HFFc6 (cell line): ENCODE measurements around the gene ERCC2. TPM values are rescaled to one million over a fixed set of nuclear protein-coding genes. Genes with fewer than 3 reads are reported as not detected.
"Not testable (repeated sequence)": the region's sequence is repeated elsewhere in the genome, so short reads cannot be mapped to it uniquely, and the experiment has no call there.

Experiments
- DNase-seq: peaks from one replicate; pipeline ENCODE4 v3.0.0-alpha.2; 2018
- H3K27ac Mint-ChIP-seq: 2 replicates; pipeline ENCODE4 v1.8.0; 2020; ENCODE audit warnings: mild to moderate bottlenecking, mixed read lengths
- H3K27me3 Mint-ChIP-seq: 2 replicates; pipeline ENCODE4 v1.8.0; 2021; ENCODE audit warnings: mild to moderate bottlenecking, moderate library complexity, mixed read lengths; ENCODE audit not compliant: insufficient read depth
- H3K36me3 Mint-ChIP-seq: 2 replicates; pipeline ENCODE4 v1.8.0; 2021; ENCODE audit warnings: low read depth, mixed read lengths
- H3K4me1 Mint-ChIP-seq: 2 replicates; pipeline ENCODE4 v1.8.0; 2020; ENCODE audit warnings: low read depth, mixed read lengths
- H3K4me3 Mint-ChIP-seq: 2 replicates; pipeline ENCODE4 v1.8.0; 2020; ENCODE audit warnings: mild to moderate bottlenecking, moderate library complexity, mixed read lengths
- H3K9me3 Mint-ChIP-seq: 2 replicates; pipeline ENCODE4 v1.8.0; 2020; ENCODE audit warnings: mild to moderate bottlenecking, mixed read lengths
- total RNA-seq, 6 experiments: library from RNA; stranded (reverse); fragmentation: NEBNext Ultra II Directional; extraction: Animal tissue kit (Norgen Biotek cat#: 25700); gene quantifications; 2 replicates in 1 of 6; 3 replicates in 5 of 6; pipeline ENCODE4 v1.2.3, GENCODE V29; 2021
- TF ChIP-seq, protein P1 (sequence below): fragments of 200-600 bp; sonication (generic); IDR thresholded peaks from 2 replicates; pipeline ENCODE4 v1.5.0; 2021; ENCODE audit warnings: antibody characterized with exemption, mild to moderate bottlenecking

The ERCC2 gene
- total RNA-seq, 6 experiments from 2014 or later: 80.2 to 108 (median 87.8) TPM

DNA sequence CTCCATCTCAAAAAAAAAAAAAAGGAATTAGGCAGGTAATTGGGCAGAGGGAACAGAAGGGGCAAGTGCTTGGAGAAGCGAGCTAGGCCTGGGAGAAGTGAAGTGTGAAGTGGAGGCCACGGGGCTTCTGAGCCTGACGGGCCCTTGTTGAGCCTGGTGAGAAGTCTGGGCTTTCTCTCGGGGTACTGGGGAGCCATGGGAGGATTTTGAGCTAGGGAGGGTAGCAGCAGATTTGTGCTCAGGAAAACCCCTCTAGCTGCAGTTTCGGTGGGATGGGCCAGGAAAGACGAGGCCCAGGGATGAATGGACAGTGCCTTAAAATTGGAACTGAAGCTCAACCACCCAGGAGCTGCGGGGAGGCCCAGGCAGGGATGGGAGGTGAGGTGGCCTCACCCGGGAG, 44.1 kb upstream of the ERCC2 start:
- Mint-ChIP-seq H3K27me3 (peaks cover 1% of the 10 kb centered on the region; the same call in 1 of the 2 replicates), H3K4me1 (peaks cover 19% of the 10 kb centered on the region), H3K4me3 (no peak overlapping the region), H3K36me3 (peaks cover 62% of the 10 kb centered on the region), H3K9me3 (no peaks in the 10 kb centered on the region), H3K27ac (peak overlapping the region; percentile 19)
- no peak for DNase-seq
- TF ChIP-seq, protein P1, sequence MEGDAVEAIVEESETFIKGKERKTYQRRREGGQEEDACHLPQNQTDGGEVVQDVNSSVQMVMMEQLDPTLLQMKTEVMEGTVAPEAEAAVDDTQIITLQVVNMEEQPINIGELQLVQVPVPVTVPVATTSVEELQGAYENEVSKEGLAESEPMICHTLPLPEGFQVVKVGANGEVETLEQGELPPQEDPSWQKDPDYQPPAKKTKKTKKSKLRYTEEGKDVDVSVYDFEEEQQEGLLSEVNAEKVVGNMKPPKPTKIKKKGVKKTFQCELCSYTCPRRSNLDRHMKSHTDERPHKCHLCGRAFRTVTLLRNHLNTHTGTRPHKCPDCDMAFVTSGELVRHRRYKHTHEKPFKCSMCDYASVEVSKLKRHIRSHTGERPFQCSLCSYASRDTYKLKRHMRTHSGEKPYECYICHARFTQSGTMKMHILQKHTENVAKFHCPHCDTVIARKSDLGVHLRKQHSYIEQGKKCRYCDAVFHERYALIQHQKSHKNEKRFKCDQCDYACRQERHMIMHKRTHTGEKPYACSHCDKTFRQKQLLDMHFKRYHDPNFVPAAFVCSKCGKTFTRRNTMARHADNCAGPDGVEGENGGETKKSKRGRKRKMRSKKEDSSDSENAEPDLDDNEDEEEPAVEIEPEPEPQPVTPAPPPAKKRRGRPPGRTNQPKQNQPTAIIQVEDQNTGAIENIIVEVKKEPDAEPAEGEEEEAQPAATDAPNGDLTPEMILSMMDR: no peak

DNA sequence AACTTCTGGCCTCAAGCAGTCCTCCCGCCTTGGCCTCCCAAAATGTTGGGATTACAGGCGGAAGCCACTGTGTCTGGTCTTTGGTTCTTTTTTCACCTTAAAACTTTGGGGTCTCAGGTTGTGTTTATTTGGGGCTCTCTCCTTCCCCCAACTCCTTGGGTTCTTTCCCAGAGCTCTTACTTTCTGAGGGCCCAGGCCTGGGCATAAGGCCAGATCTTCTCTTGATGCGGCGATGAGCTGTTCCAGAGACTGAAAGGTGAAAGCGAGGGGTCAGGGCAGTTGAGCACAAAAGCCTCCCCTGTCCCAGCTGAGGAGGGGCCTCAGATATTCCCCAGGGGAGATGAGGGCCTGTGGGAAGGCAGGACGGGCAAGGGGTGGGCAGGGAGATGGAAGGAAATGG, 43.1 kb upstream of the ERCC2 start:
- Mint-ChIP-seq H3K4me1 (peaks cover 29% of the 10 kb centered on the region), H3K27me3 (peaks cover 1% of the 10 kb centered on the region; the same call in 1 of the 2 replicates), H3K27ac (peak overlapping the region; percentile 49; the same call in 1 of the 2 replicates), H3K9me3 (no peaks in the 10 kb centered on the region), H3K4me3 (no peak overlapping the region), H3K36me3 (peaks cover 68% of the 10 kb centered on the region)
- DNase-seq: no peak
- TF ChIP-seq, protein P1: no peak

DNA sequence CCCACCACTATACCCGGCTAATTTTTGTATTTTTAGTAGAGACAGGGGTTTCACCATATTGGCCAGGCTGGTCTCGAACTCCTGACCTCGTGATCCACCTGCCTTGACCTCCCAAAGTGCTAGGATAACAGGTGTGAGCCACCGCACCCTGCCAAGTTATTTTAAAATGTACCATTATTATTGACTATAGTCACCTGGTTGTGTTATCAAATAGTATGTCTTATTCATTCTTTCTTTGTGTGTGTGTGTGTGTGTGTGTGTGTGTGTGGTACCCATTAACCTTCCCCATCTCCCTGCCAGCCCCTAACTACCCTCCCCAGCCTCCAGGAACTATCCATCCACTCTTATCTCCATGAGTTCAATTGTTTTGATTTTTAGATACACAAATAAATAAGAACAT, 40.0 kb upstream of the ERCC2 start:
- Mint-ChIP-seq H3K4me1 (peaks cover 41% of the 10 kb centered on the region), H3K36me3 (peaks cover 54% of the 10 kb centered on the region), H3K27me3 (peaks cover 13% of the 10 kb centered on the region), H3K27ac (peak overlapping the region; percentile 42; the same call in 1 of the 2 replicates)
- H3K9me3 Mint-ChIP-seq, DNase-seq, H3K4me3 Mint-ChIP-seq: not testable (repeated sequence)

DNA sequence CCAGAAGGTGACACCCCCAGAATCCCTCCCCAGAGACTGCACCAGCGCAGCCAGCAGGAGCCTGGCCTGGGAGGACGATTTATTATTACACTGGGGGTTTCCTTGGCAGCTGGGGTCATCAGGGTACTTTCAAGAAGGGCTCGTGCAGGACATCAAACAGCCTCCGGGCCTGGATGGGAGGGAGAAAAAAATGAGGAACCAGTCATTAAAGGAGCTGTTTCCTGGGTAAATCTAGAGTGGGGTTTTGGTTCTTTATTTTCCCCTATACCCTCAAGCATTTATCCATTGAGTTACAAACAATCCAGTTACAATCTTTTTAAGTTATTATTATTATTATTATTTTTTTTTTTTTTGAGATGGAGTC, 39.2 kb upstream of the ERCC2 start:
- TF ChIP-seq, protein P1: no peak
- H3K27ac Mint-ChIP-seq: no peak overlapping the region
- peaks cover 47% of the 10 kb centered on the region for H3K4me1 Mint-ChIP-seq
- H3K9me3 Mint-ChIP-seq: no peaks in the 10 kb centered on the region
- H3K27me3 Mint-ChIP-seq: peaks cover 16% of the 10 kb centered on the region
- peaks cover 51% of the 10 kb centered on the region for H3K36me3 Mint-ChIP-seq
- DNase-seq: no peak
- H3K4me3 Mint-ChIP-seq: no peak overlapping the region

DNA sequence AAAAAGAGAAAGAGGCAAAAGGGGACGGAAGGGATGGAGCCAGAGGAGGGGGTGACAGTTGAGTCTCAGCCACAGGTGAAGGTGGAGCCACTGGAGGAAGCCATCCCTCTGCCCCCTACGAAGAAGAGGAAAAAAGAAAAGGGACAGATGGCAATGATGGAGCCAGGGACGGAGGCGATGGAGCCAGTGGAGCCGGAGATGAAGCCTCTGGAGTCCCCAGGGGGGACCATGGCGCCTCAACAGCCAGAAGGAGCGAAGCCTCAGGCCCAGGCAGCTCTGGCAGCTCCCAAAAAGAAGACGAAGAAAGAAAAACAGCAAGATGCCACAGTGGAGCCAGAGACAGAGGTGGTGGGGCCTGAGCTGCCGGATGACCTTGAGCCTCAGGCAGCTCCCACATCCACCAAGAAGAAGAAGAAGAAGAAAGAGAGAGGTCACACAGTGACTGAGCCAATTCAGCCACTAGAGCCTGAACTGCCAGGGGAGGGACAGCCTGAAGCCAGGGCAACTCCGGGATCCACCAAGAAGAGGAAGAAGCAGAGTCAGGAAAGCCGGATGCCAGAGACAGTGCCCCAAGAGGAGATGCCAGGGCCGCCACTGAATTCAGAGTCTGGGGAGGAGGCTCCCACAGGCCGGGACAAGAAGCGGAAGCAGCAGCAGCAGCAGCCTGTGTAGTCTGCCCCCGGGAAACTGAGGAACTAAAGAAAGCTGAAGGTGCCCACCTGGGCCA, 38.6 kb upstream of the ERCC2 start:
- H3K9me3 Mint-ChIP-seq: no peaks in the 10 kb centered on the region
- peak overlapping the region; percentile 10; the same call in 1 of the 2 replicates for H3K4me3 Mint-ChIP-seq
- H3K27ac Mint-ChIP-seq: peak overlapping the region; percentile 50
- peaks cover 46% of the 10 kb centered on the region for H3K36me3 Mint-ChIP-seq
- TF ChIP-seq, protein P1: no peak
- peaks cover 16% of the 10 kb centered on the region for H3K27me3 Mint-ChIP-seq
- DNase-seq: no peak
- peaks cover 49% of the 10 kb centered on the region for H3K4me1 Mint-ChIP-seq

DNA sequence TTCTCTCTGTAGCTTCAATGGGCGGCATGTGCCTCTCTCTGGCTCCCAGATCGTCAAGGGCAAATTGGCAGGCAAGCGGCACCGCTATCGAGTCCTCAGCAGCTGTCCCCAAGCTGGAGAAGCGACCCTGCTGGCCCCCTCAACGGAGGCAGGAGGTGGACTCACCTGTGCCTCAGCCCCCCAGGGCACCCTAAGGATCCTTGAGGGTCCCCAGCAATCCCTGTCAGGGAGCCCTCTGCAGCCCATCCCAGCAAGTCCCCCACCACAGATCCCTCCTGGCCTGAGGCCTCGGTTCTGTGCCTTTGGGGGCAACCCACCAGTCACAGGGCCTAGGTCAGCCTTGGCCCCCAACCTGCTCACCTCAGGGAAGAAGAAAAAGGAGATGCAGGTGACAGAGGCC, 37.7 kb upstream of the ERCC2 start:
- DNase-seq: no peak
- Mint-ChIP-seq H3K27ac (peak overlapping the region; percentile 50), H3K9me3 (no peaks in the 10 kb centered on the region), H3K36me3 (peaks cover 37% of the 10 kb centered on the region), H3K4me3 (peak overlapping the region; percentile 97), H3K4me1 (peaks cover 51% of the 10 kb centered on the region), H3K27me3 (peaks cover 18% of the 10 kb centered on the region)
- TF ChIP-seq, protein P1: no peak

DNA sequence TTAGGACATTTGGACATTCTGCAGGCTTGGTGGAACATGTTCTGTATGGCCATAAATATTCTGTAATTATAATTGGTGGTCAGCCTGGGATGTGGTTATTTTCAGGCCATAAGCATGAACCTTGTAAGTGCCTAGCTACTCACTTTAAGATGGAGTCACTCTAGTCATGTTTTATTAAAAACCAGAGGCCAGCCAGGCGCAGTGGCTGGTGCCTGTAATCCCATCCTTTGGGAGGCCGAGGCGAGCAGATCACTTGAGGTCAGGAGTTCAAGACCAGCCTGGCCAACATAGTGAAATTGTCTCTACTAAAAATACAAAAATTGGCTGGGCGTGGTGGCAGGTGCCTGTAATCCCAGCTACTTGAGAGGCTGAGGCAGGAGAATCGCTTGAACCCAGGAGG, 37.2 kb upstream of the ERCC2 start:
- H3K27me3 Mint-ChIP-seq: peaks cover 18% of the 10 kb centered on the region
- peak overlapping the region; percentile 50; the same call in 1 of the 2 replicates for H3K27ac Mint-ChIP-seq
- not testable (repeated sequence) for H3K9me3 Mint-ChIP-seq, DNase-seq
- H3K4me1 Mint-ChIP-seq: peaks cover 57% of the 10 kb centered on the region
- H3K36me3 Mint-ChIP-seq: peaks cover 32% of the 10 kb centered on the region
- peak overlapping the region; percentile 97 for H3K4me3 Mint-ChIP-seq
